ENCODE results near the gene HOXA7. TPM values are rescaled to one million over a fixed set of nuclear protein-coding genes. Genes with fewer than 3 reads are reported as not detected.
A peak's percentile ranks its signal among the peaks of the same experiment; 100 is the strongest.

The HOXA7 gene
- total RNA-seq, 1 experiment from 2014 or later, result 0.95 TPM

DNA sequence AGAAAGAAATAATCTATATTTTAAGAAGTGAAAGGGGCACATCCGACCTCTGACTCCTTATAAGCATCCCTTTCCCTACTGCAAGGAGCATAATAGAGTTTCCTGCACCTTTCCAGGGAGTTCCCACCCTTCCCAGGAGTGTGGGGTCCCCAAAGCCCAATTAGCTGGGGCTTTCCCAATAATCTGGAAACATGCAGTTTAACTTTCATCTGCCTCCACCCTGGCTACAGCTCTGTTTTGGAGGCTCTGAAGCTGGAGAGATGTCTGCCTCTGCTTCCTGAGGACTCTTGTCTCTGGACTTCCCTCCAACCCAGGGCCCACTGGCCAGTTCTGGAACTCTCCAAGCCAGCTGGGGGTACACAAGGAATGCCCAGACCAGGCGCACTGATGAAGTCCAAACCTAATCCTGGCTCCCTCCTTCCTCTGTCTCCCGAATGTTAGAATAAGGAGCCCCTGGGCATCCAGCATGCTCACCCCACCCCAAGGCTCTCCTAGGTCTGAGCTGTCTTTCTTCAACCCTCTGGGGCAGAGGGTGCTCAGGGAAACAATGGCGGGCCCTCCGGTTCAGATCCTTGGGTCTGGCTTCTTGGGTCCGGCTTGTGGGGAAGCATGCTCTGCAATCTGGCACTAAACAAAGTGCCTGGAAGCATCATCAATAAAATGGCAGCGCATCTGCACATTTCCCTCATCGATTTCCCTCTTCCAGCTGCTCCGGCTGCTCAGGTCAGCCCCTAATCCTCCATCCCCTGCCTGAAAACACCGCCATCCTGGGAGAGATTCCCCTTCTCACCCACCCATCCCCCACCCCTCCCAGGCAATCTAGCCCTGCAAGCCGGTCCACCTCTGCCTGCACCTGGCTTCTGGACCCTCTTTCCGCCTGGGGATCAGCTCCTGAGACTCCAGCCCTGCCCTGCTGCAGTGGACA is 39.3 kb downstream of the HOXA7 start:
- H3K36me3 ChIP-seq, result no peaks in the 10 kb centered on the region
- H3K4me3 ChIP-seq, result no peak overlapping the region
- DNase-seq, result no peak

DNA sequence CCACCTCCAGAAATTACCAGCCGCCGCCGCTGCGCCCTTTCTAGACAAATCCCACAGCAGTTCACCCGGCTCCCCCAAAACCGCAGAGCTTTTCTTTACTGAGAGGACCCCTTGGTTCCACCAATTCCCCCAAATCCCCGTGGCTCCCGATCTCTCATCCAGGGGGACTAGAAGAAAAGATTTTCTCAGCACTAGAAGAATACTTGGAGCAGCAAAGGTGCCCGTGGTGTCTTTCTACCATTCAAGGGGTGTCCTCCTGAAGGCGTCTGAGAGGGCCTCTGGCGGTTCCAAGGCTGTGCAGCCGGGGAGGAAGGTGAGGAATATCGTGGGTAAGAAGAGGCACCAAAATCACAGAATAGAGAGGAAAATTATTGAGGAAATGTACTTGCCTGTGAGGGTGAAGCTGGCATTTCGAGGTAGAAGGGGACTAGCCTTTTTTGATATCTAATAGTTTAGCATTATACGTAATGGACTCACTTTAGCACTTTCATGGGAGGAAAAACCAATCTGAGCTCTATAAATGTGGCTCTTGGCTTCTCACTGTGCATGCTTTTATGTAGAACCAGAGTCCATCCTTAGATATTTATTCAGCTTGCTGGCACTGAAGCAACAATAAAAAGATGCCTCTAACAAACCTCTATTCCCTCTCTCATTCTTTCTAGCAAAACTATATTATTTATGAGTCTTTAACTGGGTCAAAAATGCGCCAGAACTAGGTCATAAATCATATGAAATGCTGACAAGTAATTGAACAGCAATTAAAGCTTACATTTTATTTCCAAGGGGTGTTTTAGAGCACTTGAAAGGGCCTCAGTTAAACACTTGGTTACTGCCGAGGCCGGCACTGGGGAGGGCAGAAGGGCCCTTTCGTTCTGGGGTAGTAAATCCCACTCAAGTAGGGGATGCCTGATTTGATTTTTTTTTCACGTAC is 40.2 kb downstream of the HOXA7 start:
- H3K27me3 ChIP-seq, result no peaks in the 10 kb centered on the region
- H3K36me3 ChIP-seq, result no peaks in the 10 kb centered on the region
- no peaks in the 10 kb centered on the region for H3K9me3 ChIP-seq
- no peak overlapping the region for H3K4me3 ChIP-seq
- no peak for DNase-seq

More for the DNA sequence above, 39.3 kb downstream of the HOXA7 start:
- Histone ChIP-seq H3K9me3 (no peaks in the 10 kb centered on the region), H3K27me3 (no peaks in the 10 kb centered on the region)

DNA sequence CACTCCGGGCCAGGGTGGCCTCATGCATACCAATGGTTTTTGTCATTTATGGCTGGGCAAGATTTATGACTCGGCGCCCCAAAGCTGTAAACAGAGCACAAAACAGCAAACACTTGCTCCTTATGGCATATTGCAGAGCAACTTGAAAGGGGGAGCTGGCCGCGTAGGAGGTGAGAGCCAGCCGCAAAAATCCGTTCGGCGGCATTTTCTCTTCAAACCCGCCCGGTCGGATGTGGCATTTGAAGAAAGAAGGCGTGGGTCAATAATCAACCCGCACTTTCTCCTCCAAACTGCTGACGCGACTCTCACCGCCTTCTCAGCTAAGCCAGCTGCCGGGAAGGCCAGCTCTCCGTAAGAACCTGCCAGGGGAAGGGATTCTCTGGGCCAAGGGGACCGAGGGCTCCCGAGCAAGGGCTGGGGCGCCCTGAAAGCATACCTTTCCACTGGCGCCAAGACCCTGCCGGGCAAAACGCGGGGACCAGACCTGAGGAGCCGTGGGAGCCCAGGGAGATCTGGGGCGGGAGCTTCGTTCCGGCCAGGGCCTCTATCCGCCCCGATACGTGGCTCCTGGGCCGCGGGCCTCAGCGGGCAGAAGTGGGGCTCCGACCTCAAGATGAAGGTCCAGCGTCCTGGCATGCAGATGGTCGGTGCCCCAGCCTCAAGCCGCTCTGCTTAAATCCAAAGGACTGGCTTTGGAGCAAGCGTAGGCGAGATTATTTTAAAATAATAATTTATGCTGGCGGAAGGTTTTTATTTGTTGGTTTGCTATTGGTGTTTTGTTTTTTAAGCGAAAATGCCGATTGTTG is 41.1 kb downstream of the HOXA7 start:
- Histone ChIP-seq H3K9me3 (no peaks in the 10 kb centered on the region), H3K4me3 (no peak overlapping the region), H3K36me3 (no peaks in the 10 kb centered on the region), H3K27me3 (no peaks in the 10 kb centered on the region)
- DNase-seq, result no peak

DNA sequence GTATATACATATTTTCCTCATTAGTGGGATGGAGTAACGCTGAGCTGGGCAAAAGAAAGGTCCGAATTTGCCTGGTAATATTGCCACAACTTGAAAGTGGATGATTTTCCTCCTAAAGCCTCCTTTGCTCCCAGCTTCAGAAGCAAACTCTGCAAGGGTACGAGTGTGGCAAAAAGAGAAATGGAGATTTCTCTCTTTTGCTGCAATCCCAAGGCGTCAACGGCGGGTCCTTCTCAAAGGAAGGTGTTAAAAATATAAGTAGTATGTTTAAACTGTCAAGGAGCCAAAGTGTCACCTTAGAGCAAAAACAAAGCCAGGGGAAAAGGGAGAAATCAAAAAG is 41.6 kb downstream of the HOXA7 start:
- DNase-seq, result no peak
- H3K9me3 ChIP-seq, result no peaks in the 10 kb centered on the region
- H3K36me3 ChIP-seq, result no peaks in the 10 kb centered on the region
- no peaks in the 10 kb centered on the region for H3K27me3 ChIP-seq
- H3K4me3 ChIP-seq, result no peak overlapping the region

DNA sequence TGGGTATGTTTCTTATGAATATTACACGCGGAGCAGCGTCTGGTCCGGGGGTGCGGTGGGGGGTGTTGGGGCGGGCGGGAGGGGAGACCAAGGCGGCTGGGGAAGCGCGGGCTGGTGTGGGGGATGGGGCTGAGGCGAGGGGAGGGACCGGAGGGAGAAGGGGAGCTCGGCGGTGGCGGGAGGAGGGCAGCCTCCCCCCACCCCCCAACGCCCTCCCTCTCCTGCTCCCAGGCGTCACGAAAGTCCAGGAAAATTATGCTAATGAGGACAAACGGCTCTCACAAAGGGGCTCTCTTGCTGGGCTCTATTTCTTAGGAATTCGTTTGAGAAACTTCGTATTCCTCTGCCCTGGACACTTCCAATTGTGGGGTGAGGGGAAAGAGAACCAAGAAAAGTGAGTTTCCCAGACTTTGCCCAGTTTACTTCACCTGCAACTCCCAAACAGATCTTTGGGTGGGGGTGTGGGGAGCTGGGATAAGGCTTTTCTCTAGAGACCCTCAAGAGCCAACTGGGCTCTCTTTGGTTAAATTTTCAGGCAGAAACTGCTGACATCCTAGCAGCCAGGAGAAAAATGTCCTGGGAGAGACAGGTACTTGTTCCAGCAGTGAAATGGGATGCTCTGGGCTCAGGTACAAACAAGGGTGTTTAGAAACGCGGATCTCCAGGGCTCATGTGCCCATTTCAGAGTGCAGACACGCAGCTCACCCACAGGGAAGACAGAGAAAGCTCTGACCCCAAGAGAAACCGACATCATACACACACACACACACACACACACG is 42.3 kb downstream of the HOXA7 start:
- Histone ChIP-seq H3K9me3 (no peaks in the 10 kb centered on the region), H3K36me3 (no peaks in the 10 kb centered on the region), H3K4me3 (no peak overlapping the region), H3K27me3 (no peaks in the 10 kb centered on the region)
- DNase-seq, result no peak

DNA sequence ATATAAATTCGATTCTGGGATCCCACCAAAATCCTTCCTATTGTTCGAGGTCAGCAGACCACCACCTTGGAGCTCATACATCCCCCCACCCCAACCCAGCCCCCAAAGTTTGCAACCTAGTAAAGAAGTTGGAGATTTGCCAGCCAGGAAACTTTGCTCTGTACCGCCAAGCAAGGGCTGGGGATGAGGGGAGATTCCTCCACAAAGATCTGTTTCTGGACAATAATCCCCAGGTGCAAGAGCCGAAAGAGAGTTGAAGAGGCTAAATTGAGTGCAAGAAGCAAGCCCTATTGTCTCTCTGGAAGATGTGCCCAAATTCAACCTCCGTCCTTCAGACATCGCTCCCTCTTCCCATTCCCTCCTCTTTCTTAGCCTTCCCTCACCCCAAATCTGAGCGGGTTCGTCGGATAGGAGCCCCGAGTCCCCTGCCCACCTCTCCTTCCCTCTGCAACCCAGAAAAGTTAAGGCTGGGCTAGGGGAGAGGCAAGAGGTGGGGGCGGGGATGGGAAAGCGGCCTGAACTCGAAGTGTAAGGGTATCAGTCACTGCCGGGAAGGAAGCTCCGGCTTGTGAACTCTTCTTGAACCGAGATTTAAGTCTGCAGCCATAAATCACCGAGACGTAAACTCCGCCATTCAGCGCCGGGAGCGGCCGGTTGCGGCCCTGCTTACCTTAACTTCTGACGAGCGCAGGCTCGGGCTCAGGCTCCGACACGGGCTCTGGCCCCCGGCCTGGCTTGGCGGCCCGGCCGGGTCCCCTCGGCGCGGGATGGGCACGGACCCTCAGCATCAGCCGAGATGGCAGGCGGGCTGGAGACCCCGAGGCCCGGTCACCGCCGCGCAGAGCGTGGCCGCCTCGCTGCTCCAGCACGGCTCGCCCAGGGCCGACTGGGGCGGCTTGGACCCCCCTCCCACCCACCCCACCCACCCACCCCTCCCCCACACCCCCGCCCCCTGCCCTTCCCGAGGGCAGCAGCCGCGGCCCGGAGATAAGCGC is 43.2 kb downstream of the HOXA7 start:
- H3K27me3 ChIP-seq, result no peaks in the 10 kb centered on the region
- H3K36me3 ChIP-seq, result no peaks in the 10 kb centered on the region
- no peak for DNase-seq
- no peak overlapping the region for H3K4me3 ChIP-seq
- H3K9me3 ChIP-seq, result no peaks in the 10 kb centered on the region

DNA sequence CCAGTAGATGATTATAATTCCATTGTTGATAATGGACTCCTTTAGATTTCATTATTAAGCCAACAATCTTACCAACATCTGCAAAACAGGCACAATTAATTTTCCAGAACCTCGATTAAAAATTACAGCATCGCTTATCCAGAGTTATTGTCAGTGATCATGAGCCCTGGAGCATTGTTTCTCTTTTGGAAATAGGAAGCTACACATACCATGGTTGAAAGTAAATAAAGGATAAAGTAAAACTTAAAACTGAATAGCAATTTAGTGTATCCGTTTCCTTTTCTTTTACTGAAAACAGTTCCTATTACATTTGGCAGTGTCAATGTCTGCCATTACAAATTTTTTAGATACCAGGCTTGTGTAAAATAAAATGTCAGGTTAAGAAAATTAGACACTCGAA is 44.1 kb downstream of the HOXA7 start:
- Histone ChIP-seq H3K36me3 (no peaks in the 10 kb centered on the region), H3K27me3 (no peaks in the 10 kb centered on the region), H3K4me3 (no peak overlapping the region), H3K9me3 (no peaks in the 10 kb centered on the region)
- no peak for DNase-seq

DNA sequence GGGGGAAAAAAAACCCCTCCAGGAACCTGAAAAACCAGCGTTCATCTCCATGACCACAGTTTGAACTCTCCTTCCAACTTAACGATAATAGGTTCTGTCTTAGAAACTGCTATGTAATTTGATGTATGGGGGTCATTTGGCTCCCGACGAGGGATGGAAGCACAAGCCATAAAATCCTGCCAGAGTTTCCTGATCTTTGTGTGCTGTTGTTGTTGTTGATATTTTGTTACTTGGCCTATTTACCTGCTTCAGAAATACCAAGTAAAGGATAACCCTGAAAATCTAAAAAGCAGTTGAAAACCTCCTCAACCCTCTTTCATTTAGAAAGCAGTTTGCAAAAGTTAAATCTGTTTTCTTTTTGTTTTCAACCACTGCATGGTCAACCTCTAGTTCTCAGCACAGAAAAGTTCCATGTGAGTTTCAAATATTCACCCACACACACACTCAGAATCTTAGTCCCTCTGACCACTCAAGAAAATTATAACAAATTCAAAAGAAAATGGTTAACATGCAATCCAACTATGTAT is 44.7 kb downstream of the HOXA7 start:
- no peaks in the 10 kb centered on the region for H3K36me3 ChIP-seq
- H3K27me3 ChIP-seq, result no peaks in the 10 kb centered on the region
- no peaks in the 10 kb centered on the region for H3K9me3 ChIP-seq
- no peak overlapping the region for H3K4me3 ChIP-seq
- DNase-seq, result no peak

DNA sequence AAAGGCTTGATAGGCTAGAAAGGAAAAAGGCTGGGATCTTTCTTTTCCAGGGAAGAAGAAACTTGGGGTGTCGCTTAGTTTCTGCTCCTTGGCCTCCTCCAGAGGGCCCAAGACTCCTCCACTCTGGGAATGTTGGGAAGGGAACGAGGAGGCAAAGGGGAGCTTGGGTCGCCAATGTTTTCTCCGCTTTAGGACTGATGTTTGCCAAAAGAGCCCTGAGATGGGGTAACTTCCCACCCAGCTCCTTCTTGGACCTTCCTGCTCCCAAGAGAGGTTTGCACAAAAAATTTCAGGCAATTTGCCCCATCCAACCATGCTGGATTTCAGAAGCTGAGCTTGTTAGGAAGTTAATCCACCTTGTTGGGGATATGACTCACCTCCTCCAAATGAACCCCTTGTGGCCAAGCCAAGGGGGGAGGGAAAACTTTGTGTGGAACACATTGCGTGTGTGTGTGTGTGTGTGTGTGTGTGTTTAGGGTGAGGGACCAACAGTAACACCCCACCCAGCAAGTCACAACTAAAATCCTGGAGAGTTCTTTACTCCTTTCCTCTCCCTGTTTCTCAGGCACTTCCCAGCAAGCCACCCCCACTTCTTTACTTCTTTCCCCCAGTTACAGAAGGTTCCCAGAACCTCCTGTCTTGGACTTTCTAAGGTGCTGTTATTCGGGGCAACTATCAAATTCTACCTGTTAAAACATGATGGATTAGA is 45.3 kb downstream of the HOXA7 start:
- Histone ChIP-seq H3K27me3 (no peaks in the 10 kb centered on the region), H3K9me3 (no peaks in the 10 kb centered on the region), H3K36me3 (no peaks in the 10 kb centered on the region), H3K4me3 (no peak overlapping the region)
- peak; percentile 33 for DNase-seq

DNA sequence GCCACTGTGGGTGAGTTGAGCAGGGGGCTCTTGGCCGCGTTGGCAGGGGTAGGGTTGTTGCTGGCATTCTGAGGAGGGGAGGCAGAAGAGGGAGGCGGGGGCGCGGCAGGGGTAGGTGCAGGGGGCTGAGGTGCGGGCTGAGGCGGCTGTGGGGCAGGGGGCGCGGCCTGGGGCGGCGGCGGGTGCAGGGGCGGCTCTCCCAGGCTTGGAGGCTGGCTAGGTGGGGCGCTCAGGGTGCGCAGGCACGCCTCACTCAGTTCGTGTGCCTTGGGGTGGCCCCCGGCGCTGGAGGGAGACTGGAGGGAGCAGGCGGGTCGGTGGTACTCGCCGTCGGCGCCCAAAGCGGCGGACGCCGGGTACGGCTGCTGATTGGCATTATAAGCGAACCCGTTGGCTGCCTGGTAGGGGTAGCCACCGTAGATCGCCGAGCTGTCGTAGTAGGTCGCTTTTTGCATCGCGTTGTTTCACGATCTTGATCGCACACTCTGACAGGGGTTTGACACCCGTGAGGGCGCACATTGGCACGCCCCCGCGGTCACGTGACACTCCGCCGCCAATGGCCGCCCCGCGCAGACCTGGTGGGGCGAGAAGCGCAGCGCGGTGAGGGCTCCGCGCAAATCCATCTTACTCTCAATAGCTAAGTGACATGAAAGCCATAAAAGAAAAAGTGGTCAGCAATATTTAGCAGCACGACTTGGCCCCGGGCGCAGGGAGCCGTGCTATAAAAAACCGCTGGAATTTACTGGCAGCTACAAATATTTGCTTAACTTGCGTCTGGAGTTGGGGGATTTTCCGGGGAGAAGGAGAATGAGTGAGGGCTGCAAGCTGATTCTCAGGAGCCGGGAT is 46.1 kb downstream of the HOXA7 start:
- Histone ChIP-seq H3K36me3 (no peaks in the 10 kb centered on the region), H3K27me3 (no peaks in the 10 kb centered on the region), H3K4me3 (no peak overlapping the region), H3K9me3 (no peaks in the 10 kb centered on the region)
- peak; percentile 43 for DNase-seq

DNA sequence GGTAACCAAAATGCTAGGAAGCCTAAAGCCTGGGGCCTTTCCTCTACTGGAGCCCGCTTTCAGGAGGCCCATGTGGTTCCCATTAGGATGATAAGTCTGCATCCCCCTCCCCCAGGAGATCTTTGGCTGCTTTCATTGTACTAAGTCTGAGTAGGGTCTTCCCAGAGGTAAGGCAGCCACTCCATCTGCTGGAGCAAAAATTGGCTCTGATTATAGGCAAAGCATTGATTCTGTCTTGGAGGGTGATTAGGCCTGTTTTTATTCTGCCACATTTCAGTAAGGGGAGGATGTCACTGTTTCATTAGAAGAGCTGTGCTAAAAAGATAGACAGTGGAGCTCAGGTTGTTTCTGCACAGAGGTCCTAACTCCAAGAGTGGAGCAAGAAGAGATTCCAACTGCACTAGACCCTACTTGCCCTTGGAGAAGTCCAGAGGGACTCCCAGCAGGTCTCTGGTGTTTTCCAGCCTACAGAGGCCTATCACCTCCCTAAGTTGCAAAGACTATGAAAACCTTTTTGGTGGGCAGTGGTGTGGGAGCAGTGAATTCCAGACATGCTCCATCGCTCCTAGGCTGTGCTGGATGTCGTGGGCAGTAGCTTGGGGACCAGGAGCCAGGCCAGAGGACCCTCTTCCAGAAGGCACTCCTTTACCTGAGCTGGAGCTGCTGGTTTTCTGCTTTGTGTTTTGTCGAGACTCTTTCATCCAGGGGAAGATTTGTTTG is 46.8 kb downstream of the HOXA7 start:
- no peak overlapping the region for H3K4me3 ChIP-seq
- no peaks in the 10 kb centered on the region for H3K27me3 ChIP-seq
- no peak for DNase-seq
- H3K36me3 ChIP-seq, result no peaks in the 10 kb centered on the region
- no peaks in the 10 kb centered on the region for H3K9me3 ChIP-seq

DNA sequence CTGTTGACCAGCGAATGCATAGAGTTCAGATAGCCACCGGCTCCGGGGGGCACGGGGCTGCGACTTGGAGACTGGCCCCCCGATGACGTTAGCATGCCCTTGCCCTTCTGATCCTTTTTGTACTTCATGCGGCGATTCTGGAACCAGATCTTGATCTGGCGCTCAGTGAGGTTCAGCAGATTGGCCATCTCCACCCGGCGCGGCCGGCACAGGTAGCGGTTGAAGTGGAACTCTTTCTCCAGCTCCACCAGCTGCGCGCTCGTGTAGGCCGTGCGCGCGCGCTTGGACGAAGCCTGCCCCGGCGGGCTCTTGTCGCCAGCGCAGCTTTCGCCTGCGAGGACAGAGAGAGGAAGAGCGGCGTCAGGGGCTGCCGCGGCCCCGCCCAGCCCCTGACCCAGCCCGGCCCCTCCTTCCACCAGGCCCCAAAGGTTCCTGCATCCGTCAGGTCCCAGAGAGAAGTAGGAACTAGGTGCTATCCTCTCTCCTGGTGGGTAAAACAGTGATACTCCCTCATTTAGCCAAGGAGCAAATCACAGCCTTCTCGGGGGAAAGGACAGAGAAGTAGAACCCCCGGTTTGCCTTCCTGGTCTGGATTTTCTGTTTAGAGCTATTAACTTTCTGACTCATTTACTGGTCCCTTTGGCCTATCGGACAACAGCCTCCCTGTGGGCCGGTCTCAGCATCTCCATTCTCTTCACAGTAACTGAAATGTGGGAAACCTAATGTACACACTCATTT is 47.9 kb downstream of the HOXA7 start:
- DNase-seq, result no peak
- no peaks in the 10 kb centered on the region for H3K27me3 ChIP-seq
- no peak overlapping the region for H3K4me3 ChIP-seq
- no peaks in the 10 kb centered on the region for H3K36me3 ChIP-seq
- H3K9me3 ChIP-seq, result no peaks in the 10 kb centered on the region
